GM12801 (cell line): Measurements from ENCODE around the gene TNFSF15.

ENCODE experiments used
- CTCF ChIP-seq: IDR thresholded peaks from one replicate; pipeline ENCODE4 v1.5.1; 2011; ENCODE audit warnings: control low read depth; ENCODE audit not compliant: insufficient read length; ENCODE audit errors: extremely low read depth

The TNFSF15 gene

GRCh38 chr9:114775981-114776380, 29.9 kb downstream of the TNFSF15 start:
- TF ChIP-seq CTCF = no peak

- no peak for TF ChIP-seq CTCF
Measured at GRCh38 chr9:114775121-114775520, 30.7 kb downstream of the TNFSF15 start.

- no peak for TF ChIP-seq CTCF
Measured at GRCh38 chr9:114774524-114774923, 31.3 kb downstream of the TNFSF15 start.

- TF ChIP-seq CTCF = no peak
Measured at GRCh38 chr9:114771889-114772288, 34.0 kb downstream of the TNFSF15 start.

- no peak for TF ChIP-seq CTCF
Measured at GRCh38 chr9:114770991-114771390, 34.8 kb downstream of the TNFSF15 start.

- TF ChIP-seq CTCF = no peak
Measured at GRCh38 chr9:114769624-114770023, 36.2 kb downstream of the TNFSF15 start.

GRCh38 chr9:114763220-114763619, 42.6 kb downstream of the TNFSF15 start:
- TF ChIP-seq CTCF = no peak

- TF ChIP-seq CTCF = no peak
Measured at GRCh38 chr9:114761523-114761922, 44.3 kb downstream of the TNFSF15 start.
